NCI-H1694 (cell line): ENCODE data around the gene DNAJB2.

Source experiments
- DNase-seq: peaks from one replicate; lab custom pipeline; 2025; lab: John Stamatoyannopoulos, UW

Gene DNAJB2

GRCh38 chr2:219279151-219279915 is at the start of gene DNAJB2:
DNAJB2 (plus strand) TSS chr2:219279366; CDS start chr2:219279834, 468 bp downstream.
- DNase-seq, result peak; percentile 96

DNA sequence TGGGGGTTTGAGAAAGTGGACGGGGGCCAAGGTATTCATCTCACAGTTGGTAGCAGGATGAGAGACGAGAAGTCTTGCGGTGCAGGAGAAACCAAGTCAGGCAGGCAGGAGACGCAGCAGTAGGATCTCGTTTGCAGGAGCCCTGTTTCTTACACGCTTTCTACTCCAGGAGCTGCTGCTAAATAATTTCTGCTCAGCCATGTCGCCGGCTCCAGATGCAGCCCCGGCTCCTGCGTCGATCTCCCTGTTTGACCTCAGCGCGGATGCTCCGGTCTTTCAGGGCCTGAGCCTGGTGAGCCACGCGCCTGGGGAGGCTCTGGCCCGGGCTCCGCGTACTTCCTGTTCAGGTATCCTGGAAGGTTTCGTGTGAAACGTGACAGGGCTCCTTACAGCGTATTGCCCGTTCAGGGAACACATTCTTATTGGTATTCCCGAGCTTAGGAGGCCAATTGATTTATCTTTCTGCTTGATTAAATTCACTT is 49.1 kb upstream of the DNAJB2 start:
- no peak for DNase-seq

DNA sequence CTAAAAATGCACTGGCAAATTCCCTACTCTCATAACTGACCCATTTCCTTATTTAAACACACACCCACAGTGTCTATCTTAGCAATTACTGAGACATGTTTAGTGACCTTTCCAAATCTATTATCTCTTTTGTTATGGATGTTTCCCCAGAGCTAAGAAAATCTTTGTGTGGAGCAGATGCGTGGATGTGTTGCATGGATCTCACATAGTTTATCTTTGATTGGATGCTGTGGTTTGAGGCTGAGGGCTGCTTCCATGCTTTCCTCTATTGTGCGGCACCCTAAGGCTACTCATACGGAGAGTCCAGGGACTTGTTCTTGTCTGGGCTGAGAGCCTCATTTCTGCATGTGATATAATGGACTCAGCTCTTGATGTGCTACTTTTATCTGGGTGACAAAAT is 44.8 kb upstream of the DNAJB2 start:
- DNase-seq, result no peak

DNA sequence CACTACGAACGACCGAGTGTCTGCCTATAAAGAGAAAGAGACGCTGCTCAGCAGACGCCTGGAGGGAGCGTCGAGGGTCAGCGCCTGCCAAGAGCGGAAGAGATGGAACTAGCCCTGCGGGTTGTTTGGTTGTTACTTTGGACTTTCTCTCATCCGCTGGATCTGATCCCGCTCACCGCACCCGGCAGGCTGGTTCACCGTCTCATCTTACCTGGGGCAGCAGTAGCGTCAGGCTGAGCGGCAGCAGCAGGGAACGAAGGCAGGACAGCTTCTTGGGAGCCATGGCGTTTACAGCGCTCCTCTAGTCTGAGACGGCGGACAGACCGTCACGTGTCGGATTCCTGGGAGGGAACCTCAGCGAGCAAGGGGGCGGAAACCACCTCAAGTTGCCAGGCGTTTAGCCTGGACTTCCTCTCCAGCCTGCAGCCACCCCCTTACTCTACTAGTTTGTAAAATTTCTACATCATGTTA is 35.8 kb upstream of the DNAJB2 start:
- DNase-seq, result no peak

- DNase-seq, result no peak
Measured at GRCh38 chr2:219244789-219245147, 34.4 kb upstream of the DNAJB2 start.

- DNase-seq, result peak; percentile 26
Measured at GRCh38 chr2:219245148-219245898, 33.8 kb upstream of the DNAJB2 start, which contains the start of the genes GLB1L and STK16. GLB1L (minus strand) TSS chr2:219245444; CDS start chr2:219243573, 1,871 bp downstream. STK16 (plus strand) TSS chr2:219245479; CDS start chr2:219246000, 521 bp downstream.

- no peak for DNase-seq
Measured at GRCh38 chr2:219245899-219246230, 33.3 kb upstream of the DNAJB2 start.

DNA sequence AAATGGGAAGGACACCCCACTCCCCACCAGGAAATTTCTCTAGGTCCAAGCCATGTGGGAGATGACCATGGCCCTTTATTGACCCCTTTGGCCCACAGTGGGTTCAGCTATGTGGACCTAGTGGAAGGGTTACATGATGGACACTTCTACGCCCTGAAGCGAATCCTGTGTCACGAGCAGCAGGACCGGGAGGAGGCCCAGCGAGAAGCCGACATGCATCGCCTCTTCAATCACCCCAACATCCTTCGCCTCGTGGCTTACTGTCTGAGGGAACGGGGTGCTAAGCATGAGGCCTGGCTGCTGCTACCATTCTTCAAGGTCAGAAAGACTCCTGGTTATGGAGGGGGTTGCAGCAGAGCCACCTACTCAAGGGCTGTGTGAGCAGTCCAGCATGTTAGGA is 32.6 kb upstream of the DNAJB2 start:
- no peak for DNase-seq

- DNase-seq, result no peak
Measured at GRCh38 chr2:219247678-219248642, 31.2 kb upstream of the DNAJB2 start.

- no peak for DNase-seq
Measured at GRCh38 chr2:219248845-219249202, 30.3 kb upstream of the DNAJB2 start.

DNA sequence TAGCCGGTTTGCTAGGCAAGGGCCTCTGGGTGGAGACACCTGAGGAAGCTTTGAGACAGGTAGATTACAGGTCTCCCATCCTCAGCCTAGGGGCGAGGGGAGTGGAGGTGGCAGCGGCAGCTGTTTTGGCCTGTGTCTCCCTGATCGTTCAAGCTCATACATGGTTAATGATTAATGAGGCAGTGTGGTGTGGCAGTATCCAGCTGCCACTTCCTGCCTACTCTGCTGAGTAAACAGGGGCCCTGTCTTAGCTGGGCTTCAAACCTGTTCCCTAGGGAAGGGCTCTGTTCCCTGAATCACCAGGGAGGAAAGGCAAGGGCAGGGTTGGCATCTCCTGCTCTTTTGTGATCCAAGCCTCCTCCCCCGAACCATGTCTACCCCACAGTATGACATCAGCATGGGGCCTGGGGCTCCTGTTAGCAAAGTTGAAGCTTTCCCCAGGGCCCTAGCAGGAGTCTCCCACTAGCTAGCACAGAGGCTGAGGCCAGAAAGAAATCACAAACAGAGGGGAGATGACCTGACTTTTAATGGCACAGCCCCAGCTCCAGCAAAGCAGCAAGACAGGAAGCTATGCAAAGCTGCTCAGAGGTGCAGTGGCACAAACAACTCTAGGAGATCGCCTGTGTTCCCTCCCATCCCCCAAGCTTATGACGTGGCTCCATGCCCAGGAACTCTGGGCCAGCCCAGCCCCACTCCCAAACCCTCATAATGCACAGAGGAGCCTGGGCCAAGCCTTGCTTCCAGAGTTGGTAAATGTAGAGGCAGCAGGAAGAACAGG is 29.8 kb upstream of the DNAJB2 start:
- peak; percentile 95 for DNase-seq

- no peak for DNase-seq
Measured at GRCh38 chr2:219250049-219250781, 29.0 kb upstream of the DNAJB2 start.

DNA sequence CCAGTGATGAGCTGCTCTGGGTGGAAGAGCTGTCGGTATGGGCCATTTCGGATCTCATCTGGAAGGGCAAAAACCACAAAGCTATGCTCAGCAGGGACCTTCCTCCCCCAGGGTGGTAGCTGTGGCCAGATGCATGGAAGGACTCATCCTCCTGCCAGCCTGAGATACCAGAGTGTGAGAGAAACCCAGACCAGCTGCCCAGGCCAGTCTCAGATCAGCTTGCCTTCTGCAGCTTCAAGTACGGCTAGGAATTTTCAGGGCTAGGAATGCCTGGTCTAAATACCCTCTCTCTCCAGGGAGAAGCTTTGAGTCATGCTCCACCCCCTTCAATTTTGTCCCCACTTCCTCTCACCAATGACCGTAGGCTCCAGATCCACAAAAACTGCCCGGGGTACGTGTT is 27.5 kb upstream of the DNAJB2 start:
- DNase-seq, result no peak

DNA sequence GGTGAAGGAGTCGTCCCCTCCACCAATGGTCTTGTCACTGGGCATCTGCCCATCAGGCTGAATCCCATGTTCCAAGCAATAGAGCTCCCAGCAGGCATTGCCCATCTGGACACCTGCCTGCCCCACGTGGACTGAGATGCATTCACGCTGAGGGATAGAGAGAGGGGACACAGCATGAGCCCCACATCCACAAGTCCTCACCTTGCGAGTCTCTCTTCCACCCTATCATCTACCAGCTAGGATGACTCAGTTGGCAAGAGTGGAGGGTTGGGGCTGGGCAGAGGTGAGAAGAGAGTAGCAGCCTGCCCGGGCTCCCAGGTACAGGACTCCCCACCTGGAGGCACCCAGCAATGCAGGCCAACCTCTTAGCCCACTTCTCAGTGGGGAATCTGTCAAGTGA is 27.1 kb upstream of the DNAJB2 start:
- DNase-seq, result no peak

DNA sequence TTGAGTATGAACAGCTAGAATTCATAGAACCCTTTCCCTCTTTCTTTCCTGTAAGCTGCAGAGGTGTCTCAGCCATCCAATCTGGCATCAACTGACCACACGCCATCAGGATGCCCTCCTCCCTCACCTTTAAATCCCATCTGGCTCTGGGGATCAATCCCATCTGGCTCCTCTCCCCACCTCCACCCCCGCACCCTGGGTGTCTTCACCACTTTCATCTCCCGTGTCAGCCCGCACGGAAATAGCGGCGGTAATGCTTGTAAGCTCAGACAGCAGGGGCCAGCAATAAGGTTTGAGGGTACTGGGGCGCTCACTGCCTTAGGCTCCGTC is 26.6 kb upstream of the DNAJB2 start:
- no peak for DNase-seq

DNA sequence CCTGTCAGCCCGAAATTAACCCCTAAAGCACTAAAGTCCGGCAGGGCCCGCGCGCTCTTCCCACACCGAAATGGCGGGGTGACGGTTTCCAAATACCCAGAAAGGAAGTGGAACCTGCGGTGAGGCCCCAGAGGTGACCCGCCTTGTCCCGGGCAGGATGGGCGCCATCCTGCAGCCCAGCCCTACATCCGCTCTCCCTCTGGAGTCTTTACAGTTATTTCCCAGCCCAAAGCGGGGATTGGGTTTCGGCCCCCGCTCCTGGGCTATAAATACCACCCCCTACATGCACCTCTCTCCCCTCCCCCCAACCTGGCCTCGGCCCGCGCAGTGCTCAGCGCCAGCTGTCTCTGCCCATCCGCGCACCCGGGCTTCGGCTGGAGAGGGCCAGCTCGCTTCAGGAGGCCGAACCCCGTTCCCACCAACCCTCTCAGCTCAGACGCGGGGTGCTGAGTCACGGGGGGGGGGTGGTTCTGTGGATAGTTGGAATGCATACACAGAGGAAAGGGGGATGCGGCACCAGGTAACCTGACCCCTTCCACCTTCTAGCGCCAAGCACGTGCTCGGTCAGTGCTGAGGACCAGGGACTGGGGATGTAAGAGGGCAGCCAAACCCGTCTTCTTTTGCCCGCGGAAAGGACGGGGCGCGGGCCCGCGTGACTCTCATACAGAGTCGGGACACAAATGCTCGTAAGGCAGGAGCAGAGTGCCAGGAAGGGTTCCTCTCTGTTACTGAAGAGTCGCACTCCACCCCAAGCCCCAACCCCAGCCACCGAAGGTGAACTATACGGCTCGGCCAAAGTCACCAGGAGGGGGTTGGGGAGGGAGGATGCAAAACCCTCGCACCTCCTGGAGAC is 26.0 kb upstream of the DNAJB2 start, which contains the start of gene TUBA4B:
TSS of gene TUBA4B (plus strand) at position 344 of the 853 bp plus-strand sequence. CDS start at position 509, 165 bp downstream.
- DNase-seq, result no peak

- peak; percentile 77 for DNase-seq
Measured at GRCh38 chr2:219253753-219254589, 25.2 kb upstream of the DNAJB2 start, which contains the start of gene TUBA4A. TUBA4A (minus strand) TSS chr2:219253918; CDS start chr2:219253858, 60 bp downstream.

GRCh38 chr2:219254590-219255201 is 24.5 kb upstream of the DNAJB2 start:
- no peak for DNase-seq
